H1 (cell line): Measurements from ENCODE around the gene OSR1. TPM values are rescaled to one million over a fixed set of nuclear protein-coding genes. Genes with fewer than 3 reads are reported as not detected.
"Not testable (repeated sequence)": the region's sequence is repeated elsewhere in the genome, so short reads cannot be mapped to it uniquely, and the experiment has no call there.

ENCODE experiments used
- CTCF ChIA-PET: fragments of 300-600 bp; sonication (Branson Sonifier 250); formaldehyde crosslinking; loops from one replicate; lab custom pipeline; 2021; ENCODE audit not compliant: partially characterized antibody; lab: Charles Lee
- POLR2A ChIA-PET: fragments of 300-600 bp; sonication (Branson Sonifier 250); formaldehyde crosslinking; loops from one replicate; lab custom pipeline; 2021; ENCODE audit warnings: inconsistent platforms; ENCODE audit not compliant: partially characterized antibody; lab: Charles Lee
- DNase-seq, 2 experiments: peaks; one replicate each; pipeline versions ENCODE4 v3.0.0 to v3.0.0-alpha.2; 2010 to 2022; ENCODE audit warnings: low spot score in 2 of 2, low read depth in 1 of 2, mixed read lengths in 1 of 2
- FAIRE-seq: peaks from 2 replicates; lab custom pipeline; 2011; peaks lifted over from hg19 to GRCh38; lab: Jason Lieb, UNC
- H2AFZ ChIP-seq: 2 replicates; pipeline ENCODE4 v1.8.1; 2012; ENCODE audit warnings: low read length, inconsistent platforms
- H2AK5ac ChIP-seq: 2 replicates; pipeline ENCODE4 v1.6.1; 2013; ENCODE audit warnings: low read depth, low read length
- H2BK120ac ChIP-seq: replicated peaks from 2 replicates; pipeline ENCODE3; 2013; ENCODE audit warnings: low read depth, low read length, inconsistent platforms
- H2BK12ac ChIP-seq: 2 replicates; pipeline ENCODE4 v1.6.1; 2013; ENCODE audit warnings: low read depth, low read length
- H2BK15ac ChIP-seq: 2 replicates; pipeline ENCODE4 v1.6.1; 2013; ENCODE audit warnings: low read length
- H2BK20ac ChIP-seq: 2 replicates; pipeline ENCODE4 v1.6.1; 2013; ENCODE audit warnings: low read length
- H2BK5ac ChIP-seq: 2 replicates; pipeline ENCODE4 v1.6.1; 2013; ENCODE audit warnings: low read depth, low read length
- H3K14ac ChIP-seq: 2 replicates; pipeline ENCODE4 v1.6.1; 2013; ENCODE audit warnings: inconsistent platforms; ENCODE audit not compliant: insufficient read length
- H3K18ac ChIP-seq: 2 replicates; pipeline ENCODE4 v1.6.1; 2013; ENCODE audit warnings: low read length; ENCODE audit errors: extremely low read depth
- H3K23ac ChIP-seq: 2 replicates; pipeline ENCODE4 v1.6.1; 2013; ENCODE audit warnings: inconsistent platforms; ENCODE audit not compliant: insufficient read length
- H3K23me2 ChIP-seq: 2 replicates; pipeline ENCODE4 v1.6.1; 2013; ENCODE audit warnings: low read depth, low read length
- H3K27ac ChIP-seq: 2 replicates; pipeline ENCODE4 v1.6.1; 2011; ENCODE audit warnings: low read depth, low read length, inconsistent platforms
- H3K27me3 ChIP-seq, 4 experiments: replicated peaks in 1 of 4; 1 replicate in 1 of 4; 2 replicates in 3 of 4; pipeline versions ENCODE4 v1.6.1 to v1.8.1; 2011 to 2013; ENCODE audit warnings: low read length in 3 of 4, mild to moderate bottlenecking in 3 of 4, inconsistent platforms in 2 of 4, mixed read lengths in 2 of 4, moderate library complexity in 1 of 4; ENCODE audit not compliant: control insufficient read depth in 3 of 4, insufficient read depth in 3 of 4; ENCODE audit errors: extremely low read depth in 1 of 4
- H3K36me3 ChIP-seq, 4 experiments: 2 replicates each; pipeline versions ENCODE4 v1.6.1 to v1.8.1; 2011 to 2013; ENCODE audit warnings: mild to moderate bottlenecking in 4 of 4, low read length in 3 of 4, moderate library complexity in 2 of 4, control low read depth in 1 of 4, inconsistent platforms in 1 of 4; ENCODE audit not compliant: insufficient read depth in 4 of 4, control insufficient read depth in 2 of 4
- H3K4ac ChIP-seq: replicated peaks from 2 replicates; pipeline ENCODE3; 2013; ENCODE audit warnings: low read length, low read depth, mixed read lengths, inconsistent platforms; ENCODE audit not compliant: insufficient read length
- H3K4me1 ChIP-seq, 4 experiments: replicated peaks in 1 of 4; 1 replicate in 1 of 4; 2 replicates in 3 of 4; pipeline versions ENCODE4 v1.6.1 to v1.8.1; 2011 to 2013; ENCODE audit warnings: low read length in 3 of 4, inconsistent platforms in 2 of 4, mixed read lengths in 1 of 4; ENCODE audit not compliant: insufficient read depth in 4 of 4, control insufficient read depth in 3 of 4
- H3K4me2 ChIP-seq, 2 experiments: 2 replicates each; pipeline versions ENCODE4 v1.6.1 to v1.8.1; 2011 to 2013; ENCODE audit warnings: low read depth in 2 of 2, low read length in 2 of 2, control low read depth in 1 of 2, inconsistent platforms in 1 of 2, mild to moderate bottlenecking in 1 of 2; ENCODE audit not compliant: insufficient read depth in 1 of 2
- H3K4me3 ChIP-seq, 4 experiments: fragments of 200-600, 300-600 bp in 1 of 4; sonication (generic), shearing (Covaris generic), sonication (Bioruptor Twin) in 1 of 4; 2 replicates each; pipeline versions ENCODE4 v1.5.1 to v1.8.1; 2011 to 2016; ENCODE audit warnings: low read length in 4 of 4, low read depth in 3 of 4, control low read depth in 2 of 4, inconsistent platforms in 2 of 4, mild to moderate bottlenecking in 2 of 4, mixed read lengths in 1 of 4, moderate library complexity in 1 of 4; ENCODE audit not compliant: insufficient read depth in 2 of 4; ENCODE audit errors: extremely low read depth in 1 of 4
- H3K56ac ChIP-seq: replicated peaks from 2 replicates; pipeline ENCODE3; 2013; ENCODE audit warnings: low read depth, mild to moderate bottlenecking, mixed read lengths, low read length, inconsistent platforms; ENCODE audit not compliant: insufficient read length
- H3K79me1 ChIP-seq: 2 replicates; pipeline ENCODE4 v1.6.1; 2013; ENCODE audit warnings: low read depth, low read length, control low read depth
- H3K79me2 ChIP-seq, 2 experiments: 2 replicates each; pipeline versions ENCODE4 v1.6.1 to v1.8.1; 2012 to 2013; ENCODE audit warnings: low read length in 2 of 2, mild to moderate bottlenecking in 2 of 2, inconsistent platforms in 1 of 2; ENCODE audit not compliant: insufficient read depth in 2 of 2, control insufficient read depth in 1 of 2
- H3K9ac ChIP-seq, 4 experiments: replicated peaks in 1 of 4; 1 replicate in 1 of 4; 2 replicates in 3 of 4; pipeline versions ENCODE4 v1.6.1 to v1.8.1; 2011 to 2013; ENCODE audit warnings: low read depth in 3 of 4, low read length in 3 of 4, control low read depth in 2 of 4, mild to moderate bottlenecking in 2 of 4, moderate library complexity in 2 of 4, inconsistent platforms in 1 of 4; ENCODE audit errors: extremely low read depth in 1 of 4
- H3K9me3 ChIP-seq, 2 experiments: 2 replicates each; pipeline versions ENCODE4 v1.6.1 to v1.8.1; 2012 to 2013; ENCODE audit warnings: mild to moderate bottlenecking in 2 of 2, moderate library complexity in 2 of 2, control low read depth in 1 of 2, inconsistent platforms in 1 of 2, low read depth in 1 of 2, low read length in 1 of 2, mixed read lengths in 1 of 2; ENCODE audit not compliant: insufficient read depth in 2 of 2
- H4K20me1 ChIP-seq, 2 experiments: replicated peaks in 1 of 2; 2 replicates each; pipeline versions ENCODE3 to v1.8.1; 2011 to 2013; ENCODE audit warnings: inconsistent platforms in 2 of 2, low read length in 2 of 2, mild to moderate bottlenecking in 1 of 2; ENCODE audit not compliant: insufficient read depth in 2 of 2, control insufficient read depth in 1 of 2
- H4K5ac ChIP-seq: 2 replicates; pipeline ENCODE4 v1.6.1; 2013; ENCODE audit warnings: low read length, low read depth, mixed read lengths, inconsistent platforms; ENCODE audit not compliant: insufficient read length
- H4K8ac ChIP-seq: 2 replicates; pipeline ENCODE4 v1.8.0; 2013; ENCODE audit warnings: mild to moderate bottlenecking, moderate library complexity, low read length, inconsistent platforms; ENCODE audit not compliant: insufficient read depth; ENCODE audit errors: extremely low read depth
- H4K91ac ChIP-seq: replicated peaks from 2 replicates; pipeline ENCODE3; 2013; ENCODE audit warnings: low read length, mixed read lengths, inconsistent platforms; ENCODE audit not compliant: insufficient read length
- YY1 ChIP-seq: IDR thresholded peaks from 2 replicates; pipeline ENCODE4 v1.6.1; 2011; ENCODE audit warnings: low read depth, mild to moderate bottlenecking, low read length
- WGBS, 2 experiments: shearing (Covaris generic) in 1 of 2; methylation state at CpG; one replicate each; pipeline versions ENCODE4 v1.1.6 to v1.1.7; 2013 to 2015; ENCODE audit warnings: low lambda C conversion rate in 2 of 2, mixed read lengths in 2 of 2, inconsistent platforms in 1 of 2, low coverage in 1 of 2, missing lambda C conversion rate in 1 of 2; ENCODE audit not compliant: insufficient replicate concordance in 2 of 2, insufficient coverage in 1 of 2, insufficient read length in 1 of 2; ENCODE audit errors: extremely low coverage in 1 of 2, missing lambda C conversion rate in 1 of 2; 5-methylcytosine and 5-hydroxymethylcytosine counted together
- polyA plus RNA-seq, 7 experiments: library from polyadenylated mRNA; depleted of rRNA in 3 of 7; stranded (reverse) in 5 of 7; unstranded in 2 of 7; fragments of >200 nt in 5 of 7; fragments of 200-250 nt in 2 of 7; gene quantifications; 1 replicate in 5 of 7; 2 replicates in 1 of 7; 4 replicates in 1 of 7; pipeline versions ENCODE4 v1.2.1 to v1.2.3, GENCODE V29; 2011 to 2013; ENCODE audit warnings: missing spikeins in 2 of 7, mixed read lengths in 2 of 7
- total RNA-seq: library from RNA; stranded (reverse); fragmentation: NEBNext Ultra II Directional; extraction: Animal tissue kit (Norgen Biotek cat#: 25700); gene quantifications from 2 replicates; pipeline ENCODE4 v1.2.1, GENCODE V29; 2021

OSR1 gene
- total and polyA plus RNA-seq, 2 of the 8 experiments (the other 6 are each of a cell fraction or from before 2014, with no cell fraction given), result 0.05 to 0.22 TPM

- FAIRE-seq, result not testable (repeated sequence)
- WGBS, 2 experiments, result 91% methylated on average over 11 of the region's 15 CpGs; no CpG with 5 or more reads in 1 of the 2 experiments
Observed at GRCh38 chr2:19305400-19306055, 52.9 kb downstream of the OSR1 start.

More at GRCh38 chr2:19305400-19306055, 52.9 kb downstream of the OSR1 start:
- not testable (repeated sequence) for H3K23ac ChIP-seq, H4K8ac ChIP-seq, H3K4me3 ChIP-seq, H3K14ac ChIP-seq, H2BK5ac ChIP-seq, H3K36me3 ChIP-seq, H3K9me3 ChIP-seq, H3K4me1 ChIP-seq, H3K27ac ChIP-seq, H3K18ac ChIP-seq, H3K79me1 ChIP-seq, H4K20me1 ChIP-seq, H2BK120ac ChIP-seq, H2BK20ac ChIP-seq, H2BK15ac ChIP-seq, H4K5ac ChIP-seq, H2AK5ac ChIP-seq, H3K56ac ChIP-seq, H3K9ac ChIP-seq, H3K23me2 ChIP-seq, H2AFZ ChIP-seq, H3K27me3 ChIP-seq, H3K4ac ChIP-seq, H2BK12ac ChIP-seq, H4K91ac ChIP-seq, H3K79me2 ChIP-seq, DNase-seq
- peak overlapping the region in 1 of 2 experiments; percentile 47; a peak in 1 of 4 replicates for H3K4me2 ChIP-seq
- TF ChIP-seq YY1, result 0 out of 2 replicates have a peak, but pooled peaks have one; percentile 7
- ChIA-PET CTCF (interaction anchor here (0.9 kb wide), 1 partner anchor 25 kb away, joined by 3 read pairs; no protein-coding TSS in a partner anchor), POLR2A (interaction anchor here (0.6 to 1.3 kb wide), 3 partner anchors 8 to 730 kb away, joined by 3 read pairs; no protein-coding TSS in a partner anchor)
